Measurements from ENCODE around the gene SHC3. TPM values are rescaled to one million over a fixed set of nuclear protein-coding genes. Genes with fewer than 3 reads are reported as not detected.

The SHC3 gene
- polyA plus RNA-seq, 1 experiment: 1.3 TPM

DNA sequence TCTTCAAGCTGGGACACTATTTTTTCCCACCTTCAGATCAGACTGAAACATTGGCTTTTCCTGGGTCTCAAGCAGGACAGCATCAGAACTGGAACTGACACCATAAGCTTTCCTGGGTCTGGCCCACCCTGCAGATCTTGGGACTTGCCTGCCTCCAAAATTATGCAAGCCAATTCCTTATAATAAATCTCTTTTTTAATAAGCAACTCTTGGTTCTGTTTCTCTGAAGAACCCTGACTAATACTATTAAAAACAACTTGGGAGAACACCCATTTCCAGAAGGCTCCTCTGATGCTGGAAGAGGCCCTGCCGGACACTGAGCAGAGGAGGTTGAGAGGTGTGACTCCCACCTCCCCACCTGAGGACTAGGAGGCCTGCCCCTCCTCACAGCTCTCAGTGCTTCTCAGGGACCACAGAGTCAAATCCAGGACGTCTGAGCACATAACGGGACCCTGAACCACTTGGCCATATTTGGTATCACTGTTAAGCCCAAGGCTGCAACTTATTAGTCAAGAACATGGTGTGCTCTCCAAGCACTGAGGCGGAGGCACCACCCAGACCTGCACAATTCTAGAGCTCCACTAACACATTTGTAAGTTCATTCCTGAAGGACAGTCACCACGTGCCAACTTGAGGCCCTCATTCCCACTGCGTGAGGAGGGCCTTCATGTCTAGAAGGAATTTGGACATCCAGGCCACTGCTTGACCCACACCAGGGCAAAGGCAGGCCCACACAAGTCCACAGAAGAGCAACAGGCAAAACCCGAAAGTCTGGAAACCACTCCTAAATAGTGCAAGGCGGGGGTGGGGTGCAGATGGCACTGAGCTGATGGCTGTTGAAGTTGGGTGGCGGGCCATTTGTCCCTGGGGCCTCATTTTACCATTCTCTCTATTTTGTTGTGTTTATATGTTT is 9.5 kb downstream of the SHC3 start:
- H3K4me3 ChIP-seq (ENCODE audit: low read depth, low read length): no peak overlapping the region
- DNase-seq (ENCODE audit: low read depth): no peak
- no peaks in the 10 kb centered on the region for H3K36me3 ChIP-seq (ENCODE audit: control insufficient read depth, insufficient read depth, low read length)
- ChIA-PET POLR2A (no interaction called here), CTCF (interaction anchor here (0.7 to 1.1 kb wide), 2 partner anchors 15 to 20 kb away, joined by 3 read pairs; no protein-coding TSS in a partner anchor)
- no peak for TF ChIP-seq CTCF (IDR thresholded peaks at IDR 0.05; ENCODE audit: insufficient read depth, low read depth, low read length)
- H3K27me3 ChIP-seq (ENCODE audit: control insufficient read depth, insufficient read depth, low read length): no peaks in the 10 kb centered on the region

- CTCF ChIA-PET: interaction anchor here (0.6 kb wide), 1 partner anchor 13 kb away, joined by 3 read pairs; no protein-coding TSS in a partner anchor
- H3K36me3 ChIP-seq (ENCODE audit: control insufficient read depth, insufficient read depth, low read length): no peaks in the 10 kb centered on the region
- no peak for TF ChIP-seq CTCF (IDR thresholded peaks at IDR 0.05; ENCODE audit: insufficient read depth, low read depth, low read length)
- no peaks in the 10 kb centered on the region for H3K27me3 ChIP-seq (ENCODE audit: control insufficient read depth, insufficient read depth, low read length)
- POLR2A ChIA-PET: no interaction called here
- no peak for DNase-seq (ENCODE audit: low read depth)
- no peak overlapping the region for H3K4me3 ChIP-seq (ENCODE audit: low read depth, low read length)
Observed at GRCh38 chr9:89167788-89168187, 10.8 kb downstream of the SHC3 start.

DNA sequence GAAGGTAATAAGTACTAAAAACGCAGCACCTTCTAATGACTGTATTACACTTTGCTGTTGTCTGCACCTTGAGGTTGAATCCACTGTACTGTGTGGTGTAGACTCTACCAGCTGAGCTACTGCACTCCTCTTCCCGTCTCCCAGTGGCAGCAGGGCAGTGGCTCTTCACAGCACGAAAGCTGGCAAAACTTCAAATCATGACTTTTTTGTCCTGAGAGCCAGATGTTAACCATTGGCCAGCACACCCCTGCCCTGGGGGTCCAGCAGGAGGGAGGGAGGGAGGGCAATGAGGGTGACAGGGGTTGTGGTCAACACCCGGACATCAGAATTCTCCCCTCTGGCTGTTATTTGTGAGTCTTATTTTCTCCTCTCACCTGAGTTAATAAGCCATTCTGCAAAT is 11.8 kb downstream of the SHC3 start:
- no peak for DNase-seq (ENCODE audit: low read depth)
- ChIA-PET POLR2A (no interaction called here), CTCF (no interaction called here)
- Histone ChIP-seq H3K27me3 (ENCODE audit: control insufficient read depth, insufficient read depth, low read length) (no peaks in the 10 kb centered on the region), H3K4me3 (ENCODE audit: low read depth, low read length) (no peak overlapping the region), H3K36me3 (ENCODE audit: control insufficient read depth, insufficient read depth, low read length) (no peaks in the 10 kb centered on the region)
- TF ChIP-seq CTCF (IDR thresholded peaks at IDR 0.05; ENCODE audit: insufficient read depth, low read depth, low read length): no peak

DNA sequence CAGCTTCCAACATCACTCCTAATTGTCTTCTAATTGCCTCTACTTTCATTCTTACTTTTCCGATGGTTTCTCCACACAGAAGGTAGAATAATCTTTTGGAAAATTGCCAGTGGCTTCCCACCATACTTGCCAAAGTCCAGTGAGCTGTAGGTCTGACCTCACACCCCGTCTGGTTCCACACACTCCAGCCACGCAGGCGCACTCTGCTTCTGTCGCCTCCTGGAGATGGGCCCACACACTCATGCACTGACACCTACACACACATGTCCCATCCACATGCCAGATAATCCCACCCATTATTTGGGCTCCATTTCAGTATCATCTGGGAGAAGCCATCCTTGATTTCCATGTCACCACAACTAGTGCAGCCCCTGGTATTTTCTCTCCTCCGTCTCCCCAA is 12.7 kb downstream of the SHC3 start:
- Histone ChIP-seq H3K4me3 (ENCODE audit: low read depth, low read length) (no peak overlapping the region), H3K27me3 (ENCODE audit: control insufficient read depth, insufficient read depth, low read length) (no peaks in the 10 kb centered on the region), H3K36me3 (ENCODE audit: control insufficient read depth, insufficient read depth, low read length) (no peaks in the 10 kb centered on the region)
- TF ChIP-seq CTCF (IDR thresholded peaks at IDR 0.05; ENCODE audit: insufficient read depth, low read depth, low read length): no peak
- CTCF ChIA-PET: no interaction called here
- DNase-seq (ENCODE audit: low read depth): no peak
- POLR2A ChIA-PET: no interaction called here

- DNase-seq (ENCODE audit: low read depth): no peak
- CTCF ChIA-PET: no interaction called here
- no peaks in the 10 kb centered on the region for H3K36me3 ChIP-seq (ENCODE audit: control insufficient read depth, insufficient read depth, low read length)
- TF ChIP-seq CTCF (IDR thresholded peaks at IDR 0.05; ENCODE audit: insufficient read depth, low read depth, low read length): no peak
- POLR2A ChIA-PET: no interaction called here
- no peak overlapping the region for H3K4me3 ChIP-seq (ENCODE audit: low read depth, low read length)
- no peaks in the 10 kb centered on the region for H3K27me3 ChIP-seq (ENCODE audit: control insufficient read depth, insufficient read depth, low read length)
Observed at GRCh38 chr9:89165341-89165740, 13.3 kb downstream of the SHC3 start.

Measured in BJ (cell line).